Fibroblast of skin of right biceps (primary cell): Measurements from ENCODE around the gene ABLIM2.
"Not testable (repeated sequence)": the region's sequence is repeated elsewhere in the genome, so short reads cannot be mapped to it uniquely, and the experiment has no call there.

Experiments used
- DNase-seq: peaks from one replicate; pipeline ENCODE4 v3.0.0-alpha.2; 2013

The ABLIM2 gene

DNA sequence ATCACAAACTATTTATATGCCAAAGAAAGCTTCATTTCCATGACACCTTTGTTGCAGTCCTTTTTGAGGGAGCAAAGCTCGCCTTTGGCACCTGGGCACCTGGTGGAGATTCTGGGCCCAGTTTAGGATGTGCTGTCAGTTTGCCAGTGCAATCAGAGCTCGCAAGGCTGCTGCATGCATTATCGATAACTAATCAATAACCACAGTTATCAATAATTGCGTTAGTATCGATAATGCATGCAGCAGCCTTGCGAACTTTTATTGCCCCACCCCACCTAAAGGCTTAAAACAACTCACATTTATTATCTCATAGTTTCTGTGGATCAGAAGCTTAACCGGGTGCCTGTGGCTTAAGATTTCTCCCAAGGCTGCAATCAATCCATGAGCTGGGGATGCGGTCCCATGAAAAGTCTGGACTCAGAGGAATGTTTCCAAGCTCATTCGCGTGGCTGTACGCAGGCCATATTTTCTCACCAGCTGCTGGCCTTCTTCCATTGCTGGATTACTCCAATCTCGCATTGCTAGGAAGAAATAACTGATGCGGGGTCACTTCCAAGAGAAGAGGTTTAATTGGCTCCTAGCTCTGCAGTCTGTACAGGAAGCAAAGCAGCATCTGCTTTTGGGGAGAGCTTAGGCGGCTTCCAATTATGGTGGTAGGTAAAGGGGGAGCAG is 212.8 kb downstream of the ABLIM2 start:
- no peak for DNase-seq

DNA sequence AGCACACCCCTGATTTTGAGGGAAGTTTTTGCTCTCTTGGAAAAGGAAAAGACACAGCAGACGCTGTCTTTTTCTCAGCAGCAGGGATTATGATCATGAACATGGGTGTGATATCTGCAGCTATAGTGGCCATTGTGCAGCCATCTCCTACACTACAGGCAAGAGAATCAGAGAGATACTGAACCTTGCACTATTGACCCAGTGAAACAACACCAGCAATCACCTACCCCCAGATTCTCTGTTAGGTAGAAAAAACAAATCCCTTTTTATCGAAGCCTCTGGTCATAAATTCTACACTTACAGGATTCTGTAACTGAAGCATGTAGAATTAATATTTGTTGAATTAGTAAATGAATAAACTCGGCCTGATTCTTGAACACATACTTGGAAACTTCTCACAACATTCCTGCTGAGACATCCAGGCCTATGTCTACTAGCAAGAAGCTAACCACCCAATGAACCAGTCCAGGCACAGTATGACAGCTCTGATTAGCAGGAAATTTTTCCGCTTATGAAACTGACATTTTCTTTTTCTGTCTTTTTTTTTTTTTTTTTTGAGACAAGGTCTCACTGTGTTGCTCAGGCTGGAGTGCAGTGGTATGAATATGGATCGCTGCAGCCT is 213.9 kb downstream of the ABLIM2 start:
- DNase-seq = no peak

DNA sequence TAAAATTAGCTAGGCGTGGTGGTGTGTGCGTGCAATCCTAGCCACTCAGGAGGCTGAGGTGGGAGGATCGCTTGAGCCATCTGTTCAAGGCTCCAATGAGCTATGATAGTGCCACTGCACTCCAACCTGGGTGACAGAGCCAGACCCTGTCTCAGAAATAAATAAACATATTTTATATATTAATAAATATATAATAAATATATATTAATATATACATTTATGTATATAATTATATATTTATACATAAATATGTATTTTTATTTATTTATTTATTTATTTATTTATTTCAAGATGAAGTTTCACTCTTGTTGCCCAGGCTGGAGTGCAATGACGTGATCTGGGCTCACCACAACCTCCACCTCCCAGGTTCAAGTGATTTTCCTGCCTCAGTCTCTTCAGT is 214.9 kb downstream of the ABLIM2 start:
- not testable (repeated sequence) for DNase-seq

DNA sequence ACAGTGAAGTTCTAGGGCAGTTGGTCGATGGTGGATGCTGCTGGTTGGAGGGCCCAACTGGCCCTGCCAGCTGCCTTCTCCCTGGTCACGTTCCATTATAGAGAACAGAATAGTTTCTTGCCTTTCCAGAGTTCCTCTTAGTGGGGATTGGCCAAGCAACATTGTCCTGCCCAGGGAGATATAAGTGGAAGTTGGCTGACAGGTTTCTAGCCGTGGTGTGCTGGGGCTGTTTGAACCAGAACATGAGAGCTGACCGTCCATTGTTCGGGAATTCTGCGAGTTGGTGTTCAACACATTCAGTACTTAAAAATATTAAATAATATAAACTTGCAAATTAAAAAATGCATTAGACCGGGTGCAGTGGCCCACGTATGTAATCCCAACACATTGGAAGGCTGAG is 215.4 kb downstream of the ABLIM2 start:
- no peak for DNase-seq

DNA sequence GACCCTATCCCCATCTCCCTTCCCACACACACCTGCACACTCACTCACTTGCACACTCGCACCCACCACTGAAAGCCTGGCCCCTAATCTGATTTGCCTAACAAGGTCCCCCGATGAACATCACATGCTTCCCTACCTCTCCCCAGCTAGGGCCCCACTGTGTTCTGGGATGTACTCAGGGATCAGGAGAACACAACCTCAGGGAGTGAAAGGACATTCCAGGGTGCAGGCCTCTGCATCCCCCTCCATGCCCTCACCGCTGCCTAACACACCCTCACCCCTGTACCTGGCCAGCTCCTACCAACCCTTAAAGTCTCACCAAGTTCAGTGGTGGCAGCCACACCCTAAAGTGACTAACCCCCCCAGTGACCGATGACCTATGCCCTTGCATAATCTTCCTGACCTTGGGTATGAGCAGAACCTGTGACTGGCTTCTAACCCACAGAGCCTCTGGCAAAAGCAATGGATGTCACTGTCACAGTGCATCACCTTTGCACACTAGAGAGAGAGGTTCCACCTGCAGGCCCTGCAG is 216.6 kb downstream of the ABLIM2 start:
- no peak for DNase-seq

DNA sequence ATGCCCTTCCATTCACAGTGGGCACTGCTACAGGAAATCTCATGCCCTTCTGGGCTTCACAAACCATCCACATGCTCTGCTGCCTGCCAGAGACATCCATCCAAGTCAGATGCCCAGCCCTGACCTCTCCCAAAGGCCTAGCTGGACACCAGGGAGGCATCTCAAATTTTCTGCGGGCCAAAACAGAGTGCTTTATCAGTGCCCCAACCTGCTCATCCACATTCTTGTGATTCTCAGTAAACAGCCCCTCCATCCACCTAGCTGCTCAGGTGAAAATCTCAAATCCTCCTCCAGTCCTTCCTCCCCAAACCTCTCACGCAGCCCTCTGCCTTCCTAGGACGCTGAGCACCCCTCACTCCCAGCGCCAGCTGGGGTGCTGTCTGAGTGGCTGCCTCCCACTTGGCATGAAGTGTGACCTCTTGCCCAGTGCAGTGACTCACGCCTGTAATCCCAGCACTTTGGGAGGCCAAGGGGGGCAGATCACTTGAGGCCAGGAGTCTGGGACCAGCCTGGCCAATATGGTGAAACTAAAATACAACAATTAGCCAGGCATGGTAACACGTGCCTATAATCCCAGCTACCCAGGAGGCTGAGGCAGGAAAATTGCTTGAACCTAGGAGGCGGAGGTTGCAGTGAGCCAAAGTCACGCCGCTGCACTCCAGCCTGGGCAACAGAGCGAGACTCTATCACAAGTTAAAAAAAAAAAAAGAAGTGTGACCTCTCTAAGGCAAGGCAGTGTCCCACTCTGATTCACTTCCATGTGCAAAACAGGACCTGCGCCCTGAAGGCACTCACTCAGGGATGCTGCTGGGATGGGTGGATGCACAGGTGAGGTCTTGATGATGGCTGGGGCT is 217.3 kb downstream of the ABLIM2 start:
- no peak for DNase-seq

DNA sequence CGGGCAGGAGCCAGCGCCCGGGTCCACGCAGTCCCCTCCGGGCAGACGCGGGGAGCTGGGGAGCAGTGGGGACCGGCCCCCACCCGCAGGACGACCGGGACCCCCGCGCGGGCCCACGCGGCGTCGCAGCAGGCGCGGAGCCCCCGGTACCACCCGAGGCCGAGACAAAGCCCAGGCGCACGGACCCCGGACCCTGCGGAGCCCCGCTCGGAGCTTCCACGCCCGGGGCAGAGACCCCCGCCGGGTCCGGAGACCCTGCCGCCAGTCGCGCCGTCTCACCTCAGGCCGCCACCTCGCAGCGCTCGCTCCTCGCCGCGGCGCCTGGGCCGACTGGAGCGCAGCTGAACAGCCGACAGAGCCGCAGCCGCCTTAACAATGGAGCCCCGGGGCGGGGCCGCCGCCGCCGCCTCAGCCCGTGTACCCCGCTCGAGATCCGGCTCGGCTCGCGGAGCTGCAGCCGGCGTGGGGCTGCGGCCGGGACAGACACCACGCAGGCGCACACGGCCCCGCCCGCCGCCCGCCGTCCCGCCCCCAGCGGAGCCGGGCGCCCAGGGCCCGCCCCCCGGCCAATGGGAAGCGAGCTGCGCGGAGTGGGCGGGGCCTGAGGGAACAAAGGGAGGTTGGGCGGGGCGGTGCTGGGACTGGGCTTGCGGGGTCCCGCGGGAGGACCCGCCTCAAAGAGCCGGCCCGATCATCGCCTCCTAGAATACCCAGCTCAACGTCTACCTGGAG is 219.1 kb downstream of the ABLIM2 start, which contains the start of gene AFAP1:
Gene AFAP1, minus strand, starts transcription at position 485 of the 732 bp plus-strand sequence. CDS start 67,783 bp downstream, outside the sequence.
- peak; percentile 90 for DNase-seq

DNA sequence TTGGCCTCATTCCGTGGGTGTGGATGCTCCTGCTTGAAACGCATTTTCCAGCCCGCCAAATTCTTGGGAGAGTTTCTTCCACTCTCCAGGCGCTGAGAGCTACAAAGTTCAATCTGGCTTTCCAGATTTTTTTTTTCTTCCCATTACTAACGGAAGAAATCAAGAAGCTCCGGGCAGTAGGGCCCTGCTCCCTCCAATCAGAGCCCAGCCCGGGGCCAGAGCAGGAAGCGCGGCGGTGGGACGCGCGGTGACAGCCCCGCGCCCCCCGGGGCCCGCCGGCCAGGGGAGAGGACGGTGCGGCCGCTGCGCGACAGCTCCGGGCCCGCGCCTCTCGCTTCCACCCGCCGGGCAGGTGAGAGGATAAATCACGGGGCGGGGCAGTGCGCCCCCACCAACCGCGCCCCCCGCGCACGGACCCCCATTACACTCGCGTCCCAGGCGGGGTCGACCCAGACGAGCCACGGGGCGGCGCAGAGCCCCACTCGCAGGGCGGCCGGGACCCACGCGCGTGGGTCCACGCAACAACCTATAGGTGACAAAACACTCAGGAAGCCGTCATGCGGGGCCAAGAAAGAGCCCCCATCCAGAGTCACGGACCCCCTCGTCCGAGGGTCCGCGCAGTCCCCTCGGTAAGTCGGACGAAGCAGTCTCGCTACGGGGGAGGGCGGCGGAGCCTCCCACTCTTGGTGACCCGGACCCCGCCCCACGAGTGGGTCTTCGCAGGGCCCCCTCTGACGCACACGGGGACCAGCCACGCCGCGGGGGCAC is 219.8 kb downstream of the ABLIM2 start:
- DNase-seq = peak; percentile 51

DNA sequence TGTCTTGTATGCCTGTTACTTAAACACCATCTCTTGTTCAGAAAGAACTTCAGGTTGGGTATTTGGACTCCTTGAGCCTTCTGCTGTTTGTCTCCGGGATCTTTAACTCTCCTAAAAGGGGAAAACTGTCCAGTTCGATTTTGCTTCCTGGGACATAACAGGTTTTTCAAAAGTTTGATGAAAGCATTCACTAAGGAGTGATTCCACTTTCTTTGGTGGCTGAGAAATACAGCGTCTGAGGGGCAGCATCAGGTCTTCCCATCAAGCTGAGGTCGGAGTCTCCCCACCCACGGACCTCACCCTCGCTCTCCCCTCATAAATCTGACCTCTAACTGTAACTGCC is 220.4 kb downstream of the ABLIM2 start:
- no peak for DNase-seq

DNA sequence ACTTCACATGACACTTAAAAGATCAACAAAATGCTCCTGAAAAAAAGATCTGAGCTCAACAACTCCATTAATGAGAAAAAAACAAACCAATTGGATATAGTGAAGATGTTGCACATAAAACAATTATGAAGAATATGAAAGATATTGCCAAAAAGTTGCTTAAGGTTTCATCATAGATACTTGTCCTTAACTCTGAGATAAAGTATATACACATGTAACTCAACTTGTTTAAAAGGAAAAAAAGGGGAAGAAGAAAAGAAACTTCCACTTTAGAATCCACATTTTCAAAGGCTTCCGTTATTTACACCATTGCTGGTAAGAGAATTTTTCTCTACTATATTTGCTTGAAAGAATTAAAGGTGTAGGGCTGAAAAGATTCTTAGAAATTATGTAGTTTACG is 221.6 kb downstream of the ABLIM2 start:
- no peak for DNase-seq

DNA sequence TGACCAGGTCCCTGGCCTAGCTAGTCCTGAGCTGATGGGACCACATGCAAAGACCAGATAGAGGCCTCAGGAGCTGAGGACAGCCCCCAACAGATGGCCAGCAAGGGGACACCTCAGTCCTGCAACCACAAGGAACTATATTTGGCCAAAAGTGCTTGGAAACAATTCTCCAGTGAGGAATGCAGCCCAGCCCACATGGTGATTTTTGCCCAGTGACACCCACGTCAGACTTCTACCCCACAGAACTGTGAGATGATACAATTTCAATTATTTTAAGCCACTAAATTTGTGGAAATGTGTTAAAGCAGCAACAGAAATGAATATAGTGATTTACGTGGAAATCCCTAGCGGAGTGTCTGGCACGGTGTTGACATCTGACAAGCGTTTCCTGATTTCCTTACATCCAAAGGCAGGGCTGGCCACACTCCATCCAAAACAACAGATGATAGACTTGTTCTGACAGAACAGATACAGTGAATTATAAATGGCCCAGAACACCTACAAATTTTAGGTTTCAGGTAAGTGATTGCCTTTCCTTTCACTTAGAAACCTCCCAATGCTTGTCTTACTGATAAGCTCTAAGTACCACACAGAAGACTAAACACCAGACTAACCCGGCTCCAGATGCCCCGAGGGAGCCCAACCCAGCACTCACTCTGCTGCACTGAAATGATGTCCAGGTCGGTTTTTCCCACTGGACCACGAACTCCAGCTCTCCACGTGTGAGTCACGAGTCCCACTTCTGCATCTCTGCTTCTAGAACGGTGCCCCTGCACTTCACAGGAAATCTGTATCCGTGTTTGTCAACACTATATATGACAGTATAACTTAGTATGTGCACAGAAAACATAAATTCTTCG is 224.7 kb downstream of the ABLIM2 start:
- peak; percentile 57 for DNase-seq

DNA sequence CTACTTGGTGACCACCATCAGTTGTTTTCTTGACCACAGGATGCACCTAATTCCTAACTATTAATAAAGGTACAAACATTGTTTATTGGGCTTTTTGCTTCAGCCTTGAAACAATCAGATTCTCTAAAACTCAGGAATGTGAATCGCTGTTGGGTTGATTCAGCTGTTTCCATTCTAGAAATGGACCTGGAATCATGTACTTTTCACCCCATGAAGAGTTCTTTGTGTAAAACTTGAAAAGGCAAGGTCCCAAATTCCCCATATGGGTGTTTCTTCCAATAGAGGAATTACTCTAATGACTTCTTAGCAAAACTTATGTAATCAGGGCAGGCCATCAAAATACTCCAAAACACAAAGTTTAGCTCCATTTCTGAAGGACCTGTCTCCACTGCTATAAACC is 226.3 kb downstream of the ABLIM2 start:
- DNase-seq = no peak

DNA sequence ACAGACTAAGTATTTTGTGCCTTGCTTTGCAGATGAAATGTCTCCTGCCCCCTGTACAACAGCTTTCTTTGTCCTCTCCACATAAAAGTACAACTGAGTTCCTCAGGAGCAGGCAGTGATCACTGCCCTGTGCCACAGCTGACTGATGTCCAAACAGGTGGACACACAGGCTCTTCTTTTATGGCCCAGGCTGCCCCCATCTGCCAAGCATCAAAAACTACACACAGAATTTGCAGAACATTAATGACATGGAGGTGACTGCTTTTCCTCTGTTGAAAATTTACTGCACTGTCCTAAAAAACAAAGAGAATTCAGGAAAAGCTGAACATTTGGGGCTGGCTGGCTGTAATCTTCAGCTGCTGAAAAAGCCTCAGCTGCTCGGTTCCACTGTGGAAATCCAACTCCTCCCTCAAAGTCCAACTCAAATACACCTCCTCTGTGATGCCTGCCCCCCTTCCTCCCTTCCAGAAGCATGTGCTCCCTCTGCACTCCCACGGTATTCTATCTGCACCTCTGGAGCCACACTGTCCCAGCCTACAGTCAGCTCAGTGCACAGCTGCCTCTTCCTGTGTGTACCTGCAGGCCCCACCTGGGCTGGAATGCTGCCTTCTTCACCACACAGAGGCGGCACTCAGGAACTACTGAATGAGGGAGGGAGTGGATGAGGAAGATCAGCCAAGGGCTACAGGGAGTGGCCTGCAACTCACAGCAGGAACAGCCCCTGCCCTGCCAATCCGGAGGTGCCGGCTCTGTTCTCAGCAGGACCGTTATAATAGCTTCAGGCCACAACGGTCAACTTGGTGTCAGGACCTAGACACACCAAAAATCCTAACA is 229.3 kb downstream of the ABLIM2 start:
- DNase-seq = no peak

DNA sequence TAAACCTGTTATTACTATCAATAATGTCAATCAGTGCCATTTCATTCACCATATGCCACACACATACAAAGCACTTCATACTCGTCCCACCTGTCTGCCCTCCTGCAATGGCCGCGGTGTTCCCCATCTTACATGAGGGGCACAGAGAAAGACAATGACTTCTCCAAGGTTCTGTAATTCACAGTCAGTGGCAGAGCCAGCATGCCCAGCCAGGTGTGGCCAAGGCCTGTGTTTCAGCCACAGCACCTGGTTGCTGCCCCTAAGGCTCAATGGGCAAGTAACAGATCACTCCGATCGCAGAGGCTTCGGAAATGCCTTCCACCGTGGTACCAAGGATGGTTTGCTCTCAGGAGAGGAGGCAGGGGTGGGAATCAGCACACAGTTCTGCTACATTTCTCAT is 229.9 kb downstream of the ABLIM2 start:
- no peak for DNase-seq

DNA sequence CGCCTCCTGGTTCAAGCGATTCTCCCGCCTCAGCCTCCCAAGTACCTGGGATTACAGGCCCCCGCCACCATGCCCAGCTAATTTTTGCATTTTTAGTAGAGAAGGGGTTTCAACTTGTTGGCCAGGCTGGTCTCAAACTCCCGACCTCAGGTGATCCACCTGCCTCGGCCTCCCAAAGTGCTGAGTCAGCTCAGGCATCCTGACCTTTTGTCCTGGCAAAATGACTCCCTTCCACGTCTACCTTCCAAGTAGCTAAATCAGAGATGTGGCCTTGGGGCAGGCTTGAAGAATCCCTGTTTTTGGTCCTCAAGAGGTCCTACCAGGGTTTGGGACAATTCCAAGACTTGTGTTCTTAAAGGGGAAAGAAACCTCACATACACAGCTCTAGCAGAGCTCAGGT is 231.8 kb downstream of the ABLIM2 start:
- DNase-seq = no peak

DNA sequence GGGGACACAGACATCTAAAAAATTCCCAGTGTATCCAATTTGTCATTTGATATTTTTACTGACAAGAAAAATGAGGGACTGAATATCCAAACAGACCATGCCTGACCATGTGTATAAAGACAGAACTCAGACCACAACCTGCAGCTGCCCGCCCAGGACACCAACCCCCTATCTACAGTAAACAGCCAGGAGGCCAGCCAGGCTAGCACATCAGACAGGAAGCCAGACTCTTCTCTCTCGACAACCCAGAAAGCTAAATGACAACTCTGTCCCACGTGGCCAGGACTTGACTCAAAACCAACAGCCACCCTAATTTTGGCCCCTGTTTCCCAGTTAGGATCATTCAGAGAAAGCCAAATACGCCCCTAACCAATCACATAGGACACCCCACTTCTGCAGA is 234.0 kb downstream of the ABLIM2 start:
- DNase-seq = no peak

DNA sequence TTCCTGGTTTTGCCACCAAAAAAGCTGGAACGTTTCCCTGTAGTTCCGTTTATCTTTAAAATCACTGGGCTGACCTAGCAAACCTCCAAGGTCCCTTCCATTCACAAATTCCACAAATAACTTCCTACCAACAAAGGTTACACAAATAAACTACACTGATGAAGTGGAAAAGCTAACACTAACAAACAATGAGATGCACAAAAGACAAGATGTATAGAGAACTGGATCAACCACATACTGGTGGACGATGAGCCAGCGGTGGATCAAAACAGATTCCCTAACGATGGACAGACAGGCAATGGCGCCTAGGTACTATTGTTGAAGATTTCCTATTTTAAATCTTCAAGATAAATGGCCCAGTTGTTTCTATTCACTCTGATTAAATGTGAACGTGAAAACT is 234.4 kb downstream of the ABLIM2 start:
- no peak for DNase-seq

DNA sequence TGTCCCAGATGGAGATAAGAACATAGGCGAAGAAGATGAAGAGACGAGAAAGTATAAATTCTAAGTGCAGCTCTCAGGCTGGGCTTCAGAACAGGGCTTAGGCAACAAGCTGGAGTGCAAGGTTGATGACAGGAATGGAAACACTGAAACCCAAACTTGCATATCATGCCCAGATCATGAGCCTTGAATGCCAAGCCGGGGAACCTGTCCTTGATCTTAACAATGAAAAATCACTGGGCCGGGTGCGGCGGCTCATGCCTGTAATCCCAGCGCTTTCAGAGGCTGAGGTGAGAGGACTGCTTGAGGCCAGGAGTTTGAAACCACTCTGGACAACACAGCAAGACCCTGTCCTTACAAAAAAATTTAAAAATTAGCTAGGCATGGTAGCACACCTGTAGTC is 236.1 kb downstream of the ABLIM2 start:
- DNase-seq = no peak

DNA sequence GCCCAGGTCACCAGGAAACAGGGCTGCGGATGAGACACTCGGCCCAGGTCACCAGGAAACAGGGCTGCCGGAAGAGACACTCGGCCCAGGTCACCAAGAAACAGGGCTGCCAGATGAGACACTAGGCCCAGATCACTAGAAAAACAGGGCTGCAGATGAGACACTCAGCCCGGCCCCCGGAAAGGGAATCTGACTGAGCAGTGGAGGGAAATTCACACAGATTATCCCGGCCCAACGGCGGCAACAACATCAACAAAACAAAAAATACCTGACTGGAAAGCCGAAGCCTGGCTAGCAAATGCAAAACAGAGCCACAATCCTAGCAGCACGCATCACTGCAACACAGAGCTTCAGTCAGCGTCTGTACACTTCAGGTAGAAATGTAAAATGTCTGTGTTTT is 239.6 kb downstream of the ABLIM2 start:
- DNase-seq = no peak

DNA sequence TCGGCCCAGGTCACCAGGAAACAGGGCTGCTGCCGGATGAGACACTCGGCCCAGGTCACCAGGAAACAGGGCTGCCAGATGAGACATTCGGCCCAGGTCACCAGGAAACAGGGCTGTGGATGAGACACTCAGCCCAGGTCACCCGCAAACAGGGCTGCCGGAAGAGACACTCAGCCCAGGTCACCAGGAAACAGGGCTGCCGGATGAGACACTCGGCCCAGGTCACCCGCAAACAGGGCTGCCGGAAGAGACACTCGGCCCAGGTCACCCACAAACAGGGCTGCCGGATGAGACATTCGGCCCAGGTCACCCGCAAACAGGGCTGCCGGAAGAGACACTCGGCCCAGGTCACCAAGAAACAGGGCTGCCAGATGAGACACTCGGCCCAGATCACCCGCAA is 240.4 kb downstream of the ABLIM2 start:
- DNase-seq = not testable (repeated sequence)
